H1 (cell line): Measurements from ENCODE around the gene HDLBP. TPM values are rescaled to one million over a fixed set of nuclear protein-coding genes. Genes with fewer than 3 reads are reported as not detected.

ENCODE experiments used
- ASH2L ChIP-seq: fragments of 200-600, 300-600 bp; sonication (generic); IDR thresholded peaks from one replicate; pipeline ENCODE4 v1.7.1; 2017; ENCODE audit warnings: low read length
- KDM1A ChIP-seq: fragments of 200-600, 300-600 bp; sonication (generic); IDR thresholded peaks from 2 replicates; pipeline ENCODE4 v1.7.1; 2016; ENCODE audit warnings: mild to moderate bottlenecking, low read length, borderline replicate concordance
- POU5F1 ChIP-seq: IDR thresholded peaks from 2 replicates; pipeline ENCODE4 v1.6.1; 2011; ENCODE audit warnings: low read depth, mild to moderate bottlenecking, low read length, moderate library complexity
- RBBP5 ChIP-seq: IDR thresholded peaks from 2 replicates; pipeline ENCODE4 v1.7.1; 2012; ENCODE audit warnings: low read depth, mild to moderate bottlenecking, inconsistent platforms, low read length, moderate library complexity, borderline replicate concordance
- SIX5 ChIP-seq: IDR thresholded peaks from 2 replicates; pipeline ENCODE4 v1.6.1; 2011; ENCODE audit warnings: mild to moderate bottlenecking, low read depth, low read length
- SRF ChIP-seq: IDR thresholded peaks from 2 replicates; pipeline ENCODE4 v1.6.1; 2011; ENCODE audit warnings: mild to moderate bottlenecking, low read depth, low read length, moderate library complexity
- polyA plus RNA-seq, 7 experiments: library from polyadenylated mRNA; depleted of rRNA in 3 of 7; stranded (reverse) in 5 of 7; unstranded in 2 of 7; fragments of >200 nt in 5 of 7; fragments of 200-250 nt in 2 of 7; gene quantifications; 1 replicate in 5 of 7; 2 replicates in 1 of 7; 4 replicates in 1 of 7; pipeline versions ENCODE4 v1.2.1 to v1.2.3, GENCODE V29; 2011 to 2013; ENCODE audit warnings: missing spikeins in 2 of 7, mixed read lengths in 2 of 7
- total RNA-seq: library from RNA; stranded (reverse); fragmentation: NEBNext Ultra II Directional; extraction: Animal tissue kit (Norgen Biotek cat#: 25700); gene quantifications from 2 replicates; pipeline ENCODE4 v1.2.1, GENCODE V29; 2021

The HDLBP gene
- total and polyA plus RNA-seq, 2 of the 8 experiments (the other 6 are each of a cell fraction or from before 2014, with no cell fraction given): 185 to 360 TPM

GRCh38 chr2:241351640-241352031 lies 36.2 kb upstream of the HDLBP start (continued):
- TF ChIP-seq KDM1A: no peak
- no peak for TF ChIP-seq SIX5
- no peak for TF ChIP-seq RBBP5
- TF ChIP-seq ASH2L: no peak
- no peak for TF ChIP-seq SRF
- TF ChIP-seq POU5F1: no peak
